GF-D8 (cell line): ENCODE results near the gene GAPT.

Experiments
- DNase-seq: peaks from one replicate; lab custom pipeline; 2025; lab: John Stamatoyannopoulos, UW

GAPT gene

DNA sequence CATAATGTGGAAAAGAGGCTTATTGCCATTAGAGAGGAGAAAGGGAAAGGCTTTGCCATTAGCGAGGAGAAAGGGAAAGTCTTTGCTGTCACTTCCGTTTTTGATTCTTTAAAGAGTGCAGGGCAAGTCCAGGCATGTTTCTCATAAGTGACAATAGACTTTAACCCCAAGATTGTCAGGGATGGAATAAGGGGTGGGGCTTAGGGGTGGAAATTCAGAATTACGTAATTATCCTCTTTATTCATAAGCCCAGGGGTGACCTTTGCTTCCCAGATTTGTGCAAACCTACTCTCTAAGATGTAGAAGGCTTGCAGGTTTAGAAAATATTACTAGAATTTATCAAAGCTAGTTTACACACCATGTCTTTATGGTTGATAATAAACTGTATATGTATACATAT lies 29.1 kb upstream of the GAPT start:
- no peak for DNase-seq

DNA sequence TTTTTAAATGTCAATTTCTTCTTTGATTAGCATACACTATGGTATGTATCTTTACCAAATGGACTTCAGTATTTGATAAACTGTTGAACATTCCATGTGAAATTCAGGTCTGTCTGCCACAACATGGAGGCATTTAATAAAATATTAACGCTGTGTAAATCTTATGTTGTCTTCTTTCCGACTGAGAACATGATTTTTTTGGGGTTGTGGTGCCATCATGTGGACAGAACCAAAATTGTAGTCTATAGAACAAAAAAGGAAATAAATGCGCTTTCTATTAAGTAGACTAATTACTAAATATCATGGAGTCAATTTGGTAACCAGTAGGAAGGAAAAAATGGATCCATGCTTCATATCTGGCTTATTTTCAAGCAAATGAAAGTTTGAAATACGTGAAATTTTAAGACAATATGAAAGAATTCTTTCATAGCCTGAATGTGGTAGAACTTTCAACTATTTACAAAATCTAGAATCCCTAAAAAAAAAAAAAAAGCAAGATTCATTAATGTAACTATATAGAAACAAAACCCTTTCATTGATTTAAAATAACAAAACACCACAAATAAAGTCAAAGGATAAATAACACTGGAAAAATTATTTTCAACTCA lies 28.5 kb upstream of the GAPT start:
- no peak for DNase-seq

DNA sequence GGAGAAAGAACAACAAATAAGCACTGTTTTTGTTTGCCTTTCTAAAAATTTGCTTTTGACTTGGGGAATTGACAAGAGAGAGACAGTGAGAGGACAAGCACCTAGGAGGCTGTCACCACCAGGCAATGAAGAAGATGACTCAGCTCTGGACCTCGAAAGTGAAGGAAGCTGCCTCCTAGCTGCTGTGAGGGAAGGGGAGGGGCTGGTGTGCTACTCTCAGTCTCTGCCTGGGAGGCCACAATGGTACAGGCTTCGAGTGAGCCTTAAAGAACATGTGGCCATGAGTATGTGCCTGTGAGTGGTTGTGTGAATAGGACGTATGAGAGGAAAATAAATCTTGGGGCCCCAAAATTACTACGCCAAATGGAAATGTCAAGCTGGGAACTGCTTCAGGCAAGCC lies 24.3 kb upstream of the GAPT start:
- no peak for DNase-seq

DNA sequence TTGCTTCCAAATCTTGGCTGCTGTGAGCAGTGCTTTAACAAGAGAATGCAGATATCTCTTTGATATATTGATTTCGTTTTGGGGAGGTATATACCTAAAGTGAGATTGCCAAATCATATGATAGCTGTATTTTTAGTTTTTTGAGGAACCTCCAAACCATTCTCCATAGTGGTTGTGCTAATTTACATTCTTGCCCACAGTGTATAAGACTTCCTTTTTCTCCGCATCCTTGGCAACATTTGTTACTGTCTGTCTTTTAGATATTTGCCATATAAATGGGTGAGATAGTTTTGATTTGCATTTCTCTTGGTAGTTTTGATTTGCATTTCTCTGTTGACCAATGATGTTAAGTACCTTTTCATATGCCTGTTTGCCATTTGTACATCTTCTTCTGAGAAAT lies 21.3 kb upstream of the GAPT start:
- no peak for DNase-seq

DNA sequence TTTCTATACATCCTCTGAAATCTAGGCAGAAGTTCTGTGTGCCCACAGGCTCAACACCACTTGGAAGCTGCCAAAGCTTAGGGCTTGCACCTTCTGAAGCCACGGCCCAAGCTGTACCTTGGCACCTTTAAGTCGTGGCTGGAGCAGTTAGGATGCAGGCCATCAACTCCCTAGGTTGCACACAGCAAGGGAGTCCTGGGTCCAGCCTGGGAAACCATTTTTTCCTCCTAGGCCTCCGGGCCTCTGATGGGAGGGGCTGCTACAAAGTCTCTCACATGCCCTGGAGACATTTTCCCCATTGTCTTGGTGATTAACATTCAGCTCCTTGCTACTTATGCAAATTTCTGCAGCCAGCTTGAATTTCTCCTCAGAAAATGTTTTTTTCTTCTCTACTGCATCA lies 15.8 kb upstream of the GAPT start:
- no peak for DNase-seq

DNA sequence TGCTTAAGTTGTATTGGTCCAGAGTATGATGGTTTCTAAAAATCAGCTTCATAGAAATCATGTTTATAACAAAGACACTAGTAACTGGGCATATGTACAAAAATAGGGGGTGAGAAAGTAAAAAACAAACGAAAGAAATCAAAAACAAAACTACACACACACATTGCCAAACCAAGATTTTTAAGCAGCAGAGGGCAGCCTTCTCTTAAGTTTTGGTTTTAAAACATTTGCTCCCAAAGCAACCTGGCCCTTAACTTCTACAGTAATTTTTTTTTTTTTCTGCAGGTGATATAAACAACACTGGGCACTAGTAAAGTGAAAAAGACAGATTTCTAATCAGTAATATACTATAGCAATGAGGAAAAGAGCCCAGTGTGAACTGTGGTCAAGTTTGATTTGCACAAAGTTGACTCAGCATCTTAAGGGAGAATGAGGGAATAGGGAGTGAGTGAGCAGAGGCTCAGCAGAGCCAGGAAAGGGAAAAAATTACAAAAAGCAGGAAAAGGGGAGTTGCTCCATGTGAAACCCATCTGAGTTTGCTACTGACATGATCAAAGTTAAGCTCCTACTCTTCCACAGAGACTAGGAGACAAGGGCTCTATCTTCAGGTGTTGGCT lies 13.4 kb upstream of the GAPT start:
- DNase-seq = no peak

DNA sequence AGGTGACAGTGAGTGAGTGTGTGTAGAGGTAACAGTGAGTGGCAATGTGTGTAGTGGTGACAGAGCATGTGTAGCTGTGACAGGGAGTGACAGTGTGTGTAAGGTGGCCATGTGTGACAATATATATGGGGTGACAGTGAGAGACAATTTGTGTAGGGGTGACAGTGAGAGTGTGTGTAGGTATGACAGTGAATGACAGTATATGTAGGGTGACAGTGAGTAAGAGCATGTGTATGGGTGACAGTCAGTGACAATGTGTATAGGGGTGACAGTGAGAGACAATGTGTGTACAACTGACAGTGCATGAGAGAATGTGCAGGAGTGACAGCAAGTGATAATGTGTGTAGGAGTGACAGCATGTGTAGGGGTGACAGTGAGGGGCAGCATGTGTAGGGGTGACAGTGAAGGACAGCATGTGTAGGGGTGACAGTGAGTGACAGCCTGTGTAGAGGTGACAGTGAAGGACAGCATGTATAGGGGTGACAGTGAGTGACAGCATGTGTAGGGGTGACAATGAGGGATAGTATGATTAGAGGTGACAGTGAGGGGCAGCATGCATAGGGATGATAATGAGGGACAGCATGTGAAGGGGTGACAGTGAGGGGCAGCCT lies 10.1 kb upstream of the GAPT start:
- DNase-seq = no peak

DNA sequence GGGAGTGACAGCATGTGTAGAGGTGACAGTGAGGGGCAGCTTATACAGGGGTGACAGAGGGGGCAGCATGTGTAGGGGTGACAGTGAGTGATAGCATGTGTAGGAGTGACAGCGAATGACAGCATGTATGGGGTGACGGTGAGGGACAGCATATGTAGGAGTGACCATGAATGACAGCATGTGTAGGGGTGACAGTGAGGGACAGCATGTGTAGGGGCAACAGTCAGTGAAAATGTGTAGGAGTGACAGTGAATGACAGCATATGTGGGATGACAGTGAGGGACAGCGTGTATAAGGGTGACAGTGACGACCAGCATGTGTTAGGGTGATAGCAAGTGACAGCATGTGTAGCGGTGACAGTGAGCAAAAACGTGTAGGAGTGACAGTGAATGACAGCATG lies 9.4 kb upstream of the GAPT start:
- DNase-seq = no peak

DNA sequence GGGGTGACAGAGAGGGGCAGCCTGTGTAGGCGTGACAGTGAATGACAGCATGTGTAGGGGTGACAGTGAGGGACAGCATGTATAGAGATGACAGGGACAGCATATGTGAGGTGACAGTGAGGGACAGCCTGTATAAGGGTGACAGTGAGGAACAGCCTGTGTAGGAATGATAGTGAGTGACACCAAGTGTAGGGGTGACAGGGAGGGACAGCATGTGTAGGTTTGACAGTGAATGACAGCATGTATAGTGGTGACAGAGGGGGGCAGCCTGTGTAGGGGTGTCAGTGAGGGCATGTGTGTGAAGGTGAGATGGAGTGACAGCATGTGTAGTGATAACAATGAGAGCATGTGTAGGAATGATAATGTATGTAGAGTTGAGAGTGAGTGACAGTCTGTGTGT lies 8.7 kb upstream of the GAPT start:
- no peak for DNase-seq

DNA sequence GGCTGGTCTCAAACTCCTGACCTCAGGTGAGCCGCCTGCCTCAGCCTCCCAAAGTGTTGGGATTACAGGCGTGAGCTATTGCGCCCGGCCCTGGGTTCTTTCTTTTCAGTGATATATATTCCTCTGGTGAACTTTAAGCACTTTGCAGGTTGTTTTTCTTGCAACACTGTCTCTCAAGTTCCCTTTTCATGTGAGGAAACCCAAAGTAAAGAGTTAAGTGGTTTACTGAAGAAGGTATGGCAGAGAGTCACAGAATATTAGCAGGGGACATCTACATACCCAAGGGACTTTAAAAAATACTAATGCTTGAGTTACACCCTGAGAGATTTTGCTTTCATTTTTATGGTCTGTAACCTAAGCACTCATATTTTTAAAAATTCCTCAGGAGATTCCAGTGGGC lies 6.7 kb upstream of the GAPT start:
- no peak for DNase-seq

DNA sequence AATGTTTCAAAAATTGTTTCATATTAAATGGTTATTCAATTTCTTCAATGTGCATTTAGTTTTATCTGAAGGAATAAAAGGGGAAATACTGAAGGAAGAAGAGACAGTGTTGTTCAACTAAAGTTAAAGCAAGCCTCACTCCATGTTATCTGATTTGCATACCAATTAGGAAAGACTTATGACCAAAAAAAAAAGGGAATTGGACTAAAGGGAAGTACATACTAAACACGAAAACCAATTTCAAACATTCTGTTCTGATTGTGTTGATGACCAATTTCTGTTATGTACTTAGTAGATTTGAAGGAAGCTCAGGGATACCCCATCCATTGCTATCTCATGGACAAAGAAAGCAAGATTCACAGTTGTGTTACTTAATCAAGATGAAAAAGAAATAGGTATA lies 4.9 kb upstream of the GAPT start:
- no peak for DNase-seq

DNA sequence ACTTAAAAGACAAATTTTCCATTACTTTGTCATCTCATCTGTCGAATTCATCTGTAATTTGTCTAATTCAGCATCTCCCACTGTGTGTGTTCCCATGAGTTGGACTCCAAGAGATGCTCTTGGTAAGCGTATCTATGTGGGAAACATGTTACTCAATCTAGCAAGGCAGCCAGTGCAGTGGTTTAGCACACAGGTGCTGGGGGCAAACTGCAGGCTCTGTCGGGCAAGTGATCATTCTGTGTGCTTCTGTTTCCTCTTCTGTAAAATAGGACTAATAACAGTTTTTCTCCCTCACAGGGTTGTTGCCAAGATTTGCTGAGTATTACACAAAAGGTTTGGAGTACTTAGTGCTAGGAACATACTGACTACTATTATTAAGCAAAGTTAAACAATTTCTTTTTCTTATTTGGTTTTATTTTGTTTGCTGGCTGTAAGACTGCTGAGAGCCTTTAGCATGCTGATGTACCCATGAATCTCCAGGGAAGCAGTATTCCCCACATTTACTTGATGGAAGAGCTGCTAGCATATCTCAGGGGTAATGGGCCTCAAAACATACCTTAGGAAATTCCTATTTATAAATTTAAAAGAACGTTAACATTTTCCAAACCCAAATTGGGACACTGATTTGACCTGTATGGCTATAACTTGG lies 709 bp upstream of the GAPT start:
- DNase-seq = peak; percentile 42

DNA sequence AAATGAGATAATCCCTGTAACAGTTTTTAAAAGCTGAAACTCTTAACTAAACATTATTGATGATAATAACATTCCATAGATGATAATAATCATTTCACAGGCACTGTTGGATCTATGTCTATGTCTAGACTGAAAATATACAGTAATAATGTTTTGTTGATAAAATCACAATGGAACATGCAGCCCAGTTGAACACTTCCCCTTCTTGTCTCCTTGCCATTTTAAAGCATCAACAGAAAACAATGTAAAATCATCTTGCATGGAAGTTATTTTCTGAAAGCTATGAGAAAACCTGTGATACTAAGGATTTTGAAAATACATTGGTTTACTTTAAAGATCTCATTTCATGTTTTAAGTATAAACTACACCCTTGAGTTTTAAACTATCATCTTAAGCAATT lies 1.9 kb downstream of the GAPT start:
- no peak for DNase-seq

DNA sequence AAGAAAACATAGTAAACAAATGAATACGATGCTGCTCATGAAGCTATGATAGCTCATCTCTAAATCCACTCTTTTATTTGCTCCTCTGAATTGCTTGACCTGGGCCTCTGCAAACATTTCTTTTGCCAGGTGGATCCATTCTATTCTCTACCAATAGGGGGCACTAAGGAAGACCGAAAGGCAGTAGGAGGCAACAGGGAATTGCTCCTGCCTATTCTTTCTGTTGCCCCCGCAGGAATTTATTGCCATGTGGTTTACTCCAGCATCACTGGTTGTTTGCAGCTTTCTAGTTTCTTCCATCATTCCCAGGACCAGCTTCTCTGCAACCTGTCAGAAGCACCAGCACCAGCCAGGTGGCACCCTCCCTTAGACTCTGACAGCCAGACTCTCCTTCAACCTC lies 5.3 kb downstream of the GAPT start:
- no peak for DNase-seq

DNA sequence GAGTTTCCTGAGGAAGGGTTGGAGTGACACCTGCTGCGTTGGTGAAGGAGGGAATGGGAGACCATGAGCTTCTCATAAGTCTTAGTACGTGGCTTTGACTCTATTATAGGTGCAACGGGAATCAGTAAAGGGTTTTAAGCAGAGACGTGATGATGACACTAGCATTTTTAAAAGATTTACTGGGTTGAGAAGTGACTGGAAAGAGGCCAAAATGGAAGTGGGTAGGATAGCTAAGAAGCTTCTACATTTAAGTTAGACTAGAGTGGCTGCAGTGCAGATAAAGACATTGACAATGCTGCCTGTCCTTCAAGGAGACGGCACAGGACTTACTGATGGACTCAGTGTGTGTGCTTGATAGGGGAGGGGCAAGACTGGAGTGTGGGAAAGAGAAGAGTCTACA lies 6.2 kb downstream of the GAPT start:
- DNase-seq = no peak

DNA sequence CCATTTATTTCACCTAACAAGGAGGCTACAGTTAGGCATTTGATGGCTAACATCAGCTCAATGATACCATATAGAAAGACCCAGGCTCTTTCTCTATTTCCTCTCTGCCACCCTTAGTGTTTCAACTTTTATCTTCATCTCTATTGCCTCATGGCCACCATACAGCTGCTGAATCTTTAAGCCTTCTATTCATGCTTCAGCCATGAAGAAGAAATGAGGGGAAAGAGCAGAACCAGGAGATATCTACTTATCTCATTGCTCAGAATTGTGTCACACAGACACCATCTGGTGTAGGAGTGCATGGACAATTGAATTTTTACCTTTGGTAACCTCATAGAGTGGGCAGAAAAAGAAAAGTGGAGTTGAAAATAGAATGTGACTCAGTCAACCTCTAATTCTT lies 6.7 kb downstream of the GAPT start:
- no peak for DNase-seq

DNA sequence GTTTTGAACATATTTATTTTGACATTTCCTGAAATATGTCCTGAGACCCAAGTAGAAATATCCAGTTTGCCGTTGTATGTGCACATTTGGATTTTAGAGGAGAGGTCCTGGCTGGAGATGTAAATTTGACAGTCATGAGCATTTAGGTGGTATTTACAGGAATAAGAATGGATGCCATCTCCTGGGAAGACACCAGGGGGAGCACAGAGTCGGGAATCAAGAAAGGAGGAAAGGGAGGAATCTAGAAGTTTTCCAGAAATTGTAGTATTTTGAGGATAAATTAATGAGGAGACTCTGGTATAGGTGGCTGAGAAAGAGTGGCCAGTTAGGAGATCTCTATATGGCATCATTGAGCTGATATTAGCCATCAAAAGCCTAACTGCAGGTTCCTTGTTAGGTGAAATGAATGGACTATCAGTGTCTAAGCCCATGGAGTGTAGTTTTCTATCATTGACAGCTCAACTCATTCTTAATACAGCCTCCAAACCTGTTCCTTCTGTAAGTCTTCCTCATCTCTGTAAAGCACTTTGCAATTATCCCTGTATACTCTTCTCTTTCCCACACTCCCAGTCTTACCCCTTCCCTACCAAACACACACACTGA lies 7.2 kb downstream of the GAPT start:
- no peak for DNase-seq

DNA sequence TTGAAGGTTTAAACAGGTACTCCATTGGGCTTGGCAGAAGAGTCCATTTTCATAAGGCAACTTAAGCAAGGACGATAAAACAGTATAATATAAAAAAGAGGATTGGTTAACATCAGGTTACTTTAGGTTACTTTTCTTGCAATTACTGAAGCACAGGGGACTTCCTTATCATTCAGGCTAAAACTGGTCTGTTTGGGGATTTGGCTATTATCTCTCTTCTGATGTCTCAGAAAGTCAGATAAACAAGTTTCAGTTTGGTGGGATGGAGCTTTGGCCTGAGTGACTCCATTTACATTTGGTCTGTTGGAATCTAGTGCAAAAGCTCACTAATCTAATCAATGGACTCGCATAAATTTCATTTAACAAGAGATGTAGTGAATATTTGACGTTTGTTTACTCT lies 8.0 kb downstream of the GAPT start:
- no peak for DNase-seq

DNA sequence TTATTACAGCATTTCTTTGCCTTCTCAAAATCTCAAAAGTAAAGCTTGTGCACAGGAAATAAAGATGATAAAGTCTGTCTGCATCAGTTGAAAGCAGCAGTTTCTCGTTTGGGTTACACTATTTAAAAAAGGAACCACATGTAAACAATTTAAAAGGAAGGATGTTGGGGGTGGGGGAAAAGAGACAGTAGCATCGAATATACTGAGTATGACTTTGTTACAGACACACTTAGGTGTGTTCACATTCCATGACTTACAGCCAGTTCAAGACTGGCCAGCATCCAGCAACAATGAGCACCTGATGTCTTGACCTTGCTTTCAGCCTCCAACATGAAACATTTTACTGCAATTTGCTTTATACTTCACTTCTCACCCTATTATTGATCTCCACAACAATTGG lies 8.7 kb downstream of the GAPT start:
- DNase-seq = no peak

DNA sequence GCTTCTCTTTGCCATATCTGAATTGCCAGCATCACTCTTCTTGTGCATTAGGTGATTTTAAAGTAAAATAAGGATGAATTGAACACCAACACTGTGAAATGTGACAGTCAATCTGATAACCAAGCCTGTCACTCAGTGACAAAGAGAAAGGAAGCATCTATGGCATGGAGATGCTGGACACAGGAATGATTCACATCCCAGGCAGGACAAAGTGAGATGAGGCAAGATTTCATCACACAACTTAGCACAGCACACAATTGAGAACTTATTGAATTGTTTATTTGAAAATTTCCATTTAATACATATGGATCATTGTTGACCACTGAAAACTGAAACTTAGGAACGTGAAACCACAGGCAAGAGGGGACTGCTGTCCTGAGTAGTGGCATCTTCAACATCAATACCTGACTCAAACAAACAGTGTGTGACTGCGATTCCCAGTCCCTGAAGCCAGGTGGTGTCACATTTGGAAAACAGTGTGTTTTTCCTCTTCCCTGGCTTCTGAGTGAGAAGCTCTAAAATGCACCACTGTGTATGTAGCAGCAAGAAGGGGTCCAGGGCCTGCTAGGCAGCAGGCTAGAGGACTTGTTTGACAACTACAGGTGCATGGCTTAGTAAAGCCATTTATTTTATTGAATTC lies 10.7 kb downstream of the GAPT start:
- no peak for DNase-seq

DNA sequence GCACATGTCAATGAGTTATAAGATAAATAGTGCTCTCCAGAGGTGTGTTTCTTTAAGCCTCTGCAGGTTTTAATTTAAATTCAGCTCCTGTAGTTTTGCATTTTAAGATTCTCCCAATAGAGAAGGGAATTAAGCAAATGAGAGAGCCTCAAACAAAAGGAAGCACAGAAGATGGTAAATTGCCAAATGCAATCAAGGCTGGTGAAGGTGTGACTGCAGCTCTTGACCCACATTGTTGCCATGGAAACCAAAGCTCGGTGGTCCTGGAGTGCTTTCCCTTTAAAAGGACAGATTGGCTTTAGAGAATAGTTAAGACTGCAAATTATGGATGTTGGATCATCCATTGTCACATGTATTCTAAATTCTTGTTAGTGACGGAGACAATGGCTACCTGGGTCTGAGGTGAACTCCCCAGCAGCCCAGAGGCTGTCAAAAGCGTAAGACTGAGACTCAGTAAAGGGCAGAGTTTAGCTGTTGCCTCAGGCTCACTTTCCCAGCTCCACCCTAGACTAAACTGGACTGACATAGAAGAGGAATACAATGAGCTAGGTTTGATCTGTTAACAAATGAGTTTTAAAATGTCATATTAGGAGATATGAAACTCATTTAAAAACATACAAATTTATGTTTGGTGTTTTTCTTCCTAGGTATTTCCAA lies 12.3 kb downstream of the GAPT start:
- no peak for DNase-seq

DNA sequence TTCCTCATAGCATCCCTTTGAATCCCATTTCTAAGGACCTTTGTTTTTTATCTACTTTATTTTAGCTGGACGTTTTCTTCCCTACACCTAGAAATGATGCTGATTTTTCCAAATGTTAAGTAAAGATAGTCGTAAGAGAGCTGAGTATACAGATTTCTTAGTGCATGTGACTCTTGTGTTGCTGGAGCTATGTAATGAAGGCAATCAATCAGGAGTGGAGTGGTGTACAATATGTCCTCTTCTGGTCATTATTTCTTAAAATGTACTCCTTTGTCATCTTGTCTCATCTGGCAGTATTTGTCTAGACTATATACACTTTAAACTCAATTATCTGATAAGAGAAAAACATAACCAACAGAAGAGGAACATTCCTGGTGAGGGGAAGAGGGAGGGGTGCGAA lies 13.5 kb downstream of the GAPT start:
- no peak for DNase-seq
